Measurements from ENCODE around the gene SHKBP1.

DNA sequence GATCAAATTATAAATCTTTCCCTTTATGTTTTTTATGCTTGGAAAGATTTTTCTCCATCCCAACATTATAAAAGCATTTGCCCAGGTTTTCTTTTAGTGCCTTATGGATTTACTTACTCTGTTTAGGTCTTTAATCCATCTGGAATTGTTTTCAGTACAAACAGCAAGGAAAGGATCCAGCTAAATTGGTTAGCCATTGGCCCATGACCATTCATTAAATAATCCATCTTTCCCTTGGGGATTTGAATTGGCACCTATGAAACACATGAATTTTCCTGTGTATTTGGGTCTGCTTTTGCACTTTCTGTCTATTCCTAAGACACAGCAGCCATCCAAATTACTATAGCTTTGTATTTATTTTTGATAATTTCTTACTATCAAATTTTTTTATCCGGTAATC lies 28.8 kb upstream of the SHKBP1 start:
- no peak for TF ChIP-seq GATA2 (IDR thresholded peaks at IDR 0.05; ENCODE audit: low read depth, low read length)
- TF ChIP-seq GATA3 (IDR thresholded peaks at IDR 0.05; ENCODE audit: low read depth, low read length): no peak
